Osteocyte (in vitro differentiated cells): ENCODE measurements around the gene RABIF. TPM values are rescaled to one million over a fixed set of nuclear protein-coding genes. Genes with fewer than 3 reads are reported as not detected.
"Not testable (repeated sequence)": the region's sequence is repeated elsewhere in the genome, so short reads cannot be mapped to it uniquely, and the experiment has no call there.

Source experiments
- DNase-seq: peaks from one replicate; pipeline ENCODE4 v3.0.0; 2021; ENCODE audit warnings: mixed read lengths; ENCODE audit not compliant: unreplicated experiment; ENCODE audit errors: extremely low spot score
- H3K27ac Mint-ChIP-seq: one replicate; pipeline ENCODE4 v1.8.0; 2021; ENCODE audit warnings: mild to moderate bottlenecking, mixed read lengths; ENCODE audit not compliant: unreplicated experiment
- H3K27me3 Mint-ChIP-seq: one replicate; pipeline ENCODE4 v1.8.0; 2021; ENCODE audit warnings: mixed read lengths; ENCODE audit not compliant: unreplicated experiment
- H3K36me3 Mint-ChIP-seq: one replicate; pipeline ENCODE4 v1.8.0; 2021; ENCODE audit warnings: mixed read lengths; ENCODE audit not compliant: unreplicated experiment
- H3K4me1 Mint-ChIP-seq: one replicate; pipeline ENCODE4 v1.8.0; 2021; ENCODE audit warnings: mixed read lengths; ENCODE audit not compliant: unreplicated experiment
- H3K4me3 Mint-ChIP-seq: one replicate; pipeline ENCODE4 v1.8.0; 2021; ENCODE audit warnings: mild to moderate bottlenecking, moderate library complexity, mixed read lengths; ENCODE audit not compliant: unreplicated experiment
- H3K9me3 Mint-ChIP-seq: one replicate; pipeline ENCODE4 v1.8.0; 2021; ENCODE audit warnings: mixed read lengths; ENCODE audit not compliant: unreplicated experiment
- CTCF ChIP-seq: fragments of 200-600 bp; sonication (generic); IDR thresholded peaks from 2 replicates; pipeline ENCODE4 v1.5.0; 2021; ENCODE audit warnings: antibody characterized with exemption, mild to moderate bottlenecking, moderate library complexity
- long read RNA-seq: library from polyadenylated mRNA; unstranded; transcript quantifications from one replicate; pipeline ENCODE4 v2.0.0, GENCODE V29; 2021
- total RNA-seq: library from RNA; stranded (reverse); gene quantifications from 2 replicates; pipeline ENCODE4 v1.2.1, GENCODE V29; 2021

The RABIF gene
- total RNA-seq, result 12.2 and 13.9 TPM in 2 replicates
- long read RNA-seq, transcript RABIF-201 (2 exons, 2,430 nt), result major isoform, 71 of 78 reads
- long read RNA-seq, partial matches to known transcripts, result 0 of 78 reads
- long read RNA-seq, other reads (novel, unspliced or antisense), result 7 of 78 reads

- H3K27ac Mint-ChIP-seq, result peak within 1 kb of the TSS; percentile 90
- peak; percentile 99 for DNase-seq
- no peaks in the 10 kb centered on the region for H3K27me3 Mint-ChIP-seq
- H3K9me3 Mint-ChIP-seq, result no peaks in the 10 kb centered on the region
- peak within 1 kb of the TSS; percentile 91 for H3K4me3 Mint-ChIP-seq
- H3K36me3 Mint-ChIP-seq, result peaks cover 17% of the 10 kb centered on the region
- H3K4me1 Mint-ChIP-seq, result peaks cover 18% of the 10 kb centered on the region
- peak; percentile 38 for TF ChIP-seq CTCF
These were observed at the start of gene RABIF for GRCh38 chr1:202888531-202889360. Gene RABIF, minus strand, starts transcription at chr1:202889149. Its CDS starts 51 bp downstream, at chr1:202889098.

- Mint-ChIP-seq H3K9me3 (peaks cover 1% of the 10 kb centered on the region), H3K4me1 (no peaks in the 10 kb centered on the region), H3K36me3 (peaks cover 27% of the 10 kb centered on the region), H3K27me3 (peaks cover 17% of the 10 kb centered on the region), H3K4me3 (no peak overlapping the region), H3K27ac (no peak overlapping the region)
- no peak for DNase-seq
- TF ChIP-seq CTCF, result no peak
These were observed 49.5 kb upstream of the RABIF start for GRCh38 chr1:202938287-202938925.

GRCh38 chr1:202936409-202936808, 47.5 kb upstream of the RABIF start:
- H3K27ac Mint-ChIP-seq, H3K4me3 Mint-ChIP-seq, H3K4me1 Mint-ChIP-seq, DNase-seq: not testable (repeated sequence)
- Mint-ChIP-seq H3K27me3 (peaks cover 23% of the 10 kb centered on the region), H3K36me3 (peaks cover 16% of the 10 kb centered on the region), H3K9me3 (peaks cover 10% of the 10 kb centered on the region)

- Mint-ChIP-seq H3K4me3 (no peak overlapping the region), H3K27ac (no peak overlapping the region), H3K4me1 (no peaks in the 10 kb centered on the region), H3K36me3 (peaks cover 10% of the 10 kb centered on the region), H3K9me3 (peaks cover 10% of the 10 kb centered on the region), H3K27me3 (peaks cover 24% of the 10 kb centered on the region)
- TF ChIP-seq CTCF, result no peak
- DNase-seq, result no peak
These were observed 46.9 kb upstream of the RABIF start for GRCh38 chr1:202935844-202936243.

GRCh38 chr1:202934755-202935154, 45.8 kb upstream of the RABIF start:
- Mint-ChIP-seq H3K27me3 (peaks cover 28% of the 10 kb centered on the region), H3K9me3 (peaks cover 10% of the 10 kb centered on the region), H3K4me1 (no peaks in the 10 kb centered on the region), H3K36me3 (peaks cover 4% of the 10 kb centered on the region), H3K4me3 (no peak overlapping the region), H3K27ac (no peak overlapping the region)
- TF ChIP-seq CTCF, result no peak
- no peak for DNase-seq
